Osteoblast (primary cell): Measurements from ENCODE around the gene PALM3. TPM values are rescaled to one million over a fixed set of nuclear protein-coding genes. Genes with fewer than 3 reads are reported as not detected.
A peak's percentile ranks its signal among the peaks of the same experiment; 100 is the strongest.

Experiments used
- DNase-seq: peaks from one replicate; pipeline ENCODE4 v3.0.0; 2011; ENCODE audit warnings: low spot score, mixed read lengths; ENCODE audit not compliant: insufficient read length; ENCODE audit errors: missing footprints
- H2AFZ ChIP-seq: 2 replicates; pipeline ENCODE4 v1.6.0; 2011; ENCODE audit warnings: mild to moderate bottlenecking, low read length
- H3K27ac ChIP-seq: 2 replicates; pipeline ENCODE4 v1.5.1; 2011; ENCODE audit warnings: mild to moderate bottlenecking, low read depth, low read length, moderate library complexity
- H3K27me3 ChIP-seq: 2 replicates; pipeline ENCODE4 v1.6.0; 2012; ENCODE audit warnings: mild to moderate bottlenecking, control low read depth, inconsistent platforms, low read length, moderate library complexity; ENCODE audit not compliant: insufficient read depth
- H3K36me3 ChIP-seq: 2 replicates; pipeline ENCODE4 v1.5.1; 2011; ENCODE audit warnings: mild to moderate bottlenecking, low read length, control low read depth, moderate library complexity; ENCODE audit not compliant: insufficient read depth
- H3K4me1 ChIP-seq: 2 replicates; pipeline ENCODE4 v1.5.1; 2011; ENCODE audit warnings: mild to moderate bottlenecking, low read length, control low read depth, moderate library complexity; ENCODE audit not compliant: insufficient read depth
- H3K4me2 ChIP-seq: 2 replicates; pipeline ENCODE4 v1.6.0; 2011; ENCODE audit warnings: mild to moderate bottlenecking, low read length; ENCODE audit not compliant: insufficient read depth
- H3K4me3 ChIP-seq: fragments of 200-600 bp; sonication (generic); 3 replicates; pipeline ENCODE4 v1.5.1; 2012; ENCODE audit warnings: mild to moderate bottlenecking, low read length, inconsistent platforms; ENCODE audit not compliant: insufficient read depth
- H3K79me2 ChIP-seq: 2 replicates; pipeline ENCODE4 v1.6.0; 2012; ENCODE audit warnings: mild to moderate bottlenecking, low read length, control low read depth, inconsistent platforms; ENCODE audit not compliant: insufficient read depth
- H3K9me3 ChIP-seq: 2 replicates; pipeline ENCODE4 v1.5.1; 2011; ENCODE audit warnings: low read depth, low read length, control low read depth
- H4K20me1 ChIP-seq: 2 replicates; pipeline ENCODE4 v1.6.0; 2012; ENCODE audit warnings: mild to moderate bottlenecking, low read length, control low read depth; ENCODE audit not compliant: insufficient read depth
- total RNA-seq: library from RNA; depleted of rRNA; stranded (reverse); fragments of >200 nt; gene quantifications from 2 replicates; pipeline ENCODE4 v1.2.3, GENCODE V29; 2012
- TF ChIP-seq, protein P1 (sequence below): IDR thresholded peaks from 2 replicates; pipeline ENCODE4 v1.5.1; 2011; ENCODE audit warnings: mild to moderate bottlenecking, low read depth, low read length, moderate library complexity; ENCODE audit errors: extremely low read depth

The PALM3 gene
- total RNA-seq, 1 donor, result not detected

DNA sequence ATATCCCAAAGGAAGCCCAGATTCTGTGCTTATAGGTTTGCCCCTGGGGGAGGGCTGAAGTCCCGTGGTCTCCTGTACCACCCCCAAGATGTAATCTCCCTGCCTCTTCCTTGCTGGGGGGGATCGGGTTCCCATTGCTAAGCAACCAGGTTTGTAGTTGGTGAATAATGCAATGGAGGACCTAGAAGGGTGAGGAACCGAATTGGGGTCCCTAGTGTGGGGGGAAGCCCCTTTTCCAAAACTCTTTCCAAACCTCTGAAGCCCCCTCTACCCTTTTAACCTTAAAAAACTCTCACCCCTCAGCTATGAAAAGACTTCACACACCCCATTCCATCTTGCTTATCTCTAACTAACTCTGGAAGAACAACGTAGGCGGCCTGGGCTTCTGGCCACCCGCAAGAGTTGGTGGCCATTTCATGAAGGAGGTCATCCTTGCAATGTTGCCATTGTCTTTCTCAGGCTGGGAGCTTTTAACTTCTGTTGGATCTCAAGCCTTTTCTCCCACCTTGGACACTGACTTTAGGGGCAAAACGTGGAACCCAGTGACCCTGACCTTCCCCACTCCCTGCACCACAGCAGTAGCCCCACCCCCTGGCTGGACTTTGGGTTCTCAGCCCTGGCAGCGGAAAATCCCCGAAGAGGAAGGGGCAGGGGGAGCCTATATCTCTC lies 661 bp downstream of the PALM3 start:
- peaks cover 18% of the 10 kb centered on the region for H3K27me3 ChIP-seq
- no peaks in the 10 kb centered on the region for H3K4me1 ChIP-seq
- no peaks in the 10 kb centered on the region for H4K20me1 ChIP-seq
- H2AFZ ChIP-seq, result no peak overlapping the region
- DNase-seq, result peak; percentile 48
- no peak overlapping the region for H3K27ac ChIP-seq
- H3K36me3 ChIP-seq, result no peaks in the 10 kb centered on the region
- no peak overlapping the region for H3K4me3 ChIP-seq
- H3K79me2 ChIP-seq, result no peaks in the 10 kb centered on the region
- TF ChIP-seq, protein P1, sequence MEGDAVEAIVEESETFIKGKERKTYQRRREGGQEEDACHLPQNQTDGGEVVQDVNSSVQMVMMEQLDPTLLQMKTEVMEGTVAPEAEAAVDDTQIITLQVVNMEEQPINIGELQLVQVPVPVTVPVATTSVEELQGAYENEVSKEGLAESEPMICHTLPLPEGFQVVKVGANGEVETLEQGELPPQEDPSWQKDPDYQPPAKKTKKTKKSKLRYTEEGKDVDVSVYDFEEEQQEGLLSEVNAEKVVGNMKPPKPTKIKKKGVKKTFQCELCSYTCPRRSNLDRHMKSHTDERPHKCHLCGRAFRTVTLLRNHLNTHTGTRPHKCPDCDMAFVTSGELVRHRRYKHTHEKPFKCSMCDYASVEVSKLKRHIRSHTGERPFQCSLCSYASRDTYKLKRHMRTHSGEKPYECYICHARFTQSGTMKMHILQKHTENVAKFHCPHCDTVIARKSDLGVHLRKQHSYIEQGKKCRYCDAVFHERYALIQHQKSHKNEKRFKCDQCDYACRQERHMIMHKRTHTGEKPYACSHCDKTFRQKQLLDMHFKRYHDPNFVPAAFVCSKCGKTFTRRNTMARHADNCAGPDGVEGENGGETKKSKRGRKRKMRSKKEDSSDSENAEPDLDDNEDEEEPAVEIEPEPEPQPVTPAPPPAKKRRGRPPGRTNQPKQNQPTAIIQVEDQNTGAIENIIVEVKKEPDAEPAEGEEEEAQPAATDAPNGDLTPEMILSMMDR, result no peak
- no peaks in the 10 kb centered on the region for H3K9me3 ChIP-seq
- no peak overlapping the region for H3K4me2 ChIP-seq

DNA sequence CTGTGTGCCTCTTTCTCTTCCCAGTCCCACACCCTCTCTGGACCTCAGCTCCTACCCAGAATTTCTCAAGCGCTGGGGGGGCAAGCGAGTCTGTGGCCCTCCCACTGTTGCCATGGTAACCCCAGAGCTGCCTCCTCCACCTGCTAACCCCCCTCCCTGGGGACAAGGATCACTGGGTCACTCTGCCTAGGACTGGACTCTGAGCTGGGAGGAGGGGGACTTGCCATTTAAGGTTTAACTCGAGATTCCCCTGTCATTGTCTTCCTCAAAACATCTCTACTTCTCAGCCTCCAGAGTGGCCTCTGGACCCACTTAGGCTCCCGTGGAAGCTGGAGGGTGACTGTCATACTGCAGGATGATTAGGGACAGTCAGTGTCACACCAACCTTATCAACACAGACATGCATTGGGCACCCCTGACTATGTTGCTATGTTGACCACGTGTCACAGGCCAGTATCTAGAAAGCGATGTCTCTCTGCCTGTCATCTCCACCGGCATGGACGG lies 2.2 kb downstream of the PALM3 start:
- Histone ChIP-seq H3K27me3 (peaks cover 18% of the 10 kb centered on the region), H3K4me1 (no peaks in the 10 kb centered on the region), H3K4me2 (no peak overlapping the region), H3K4me3 (no peak overlapping the region), H3K27ac (no peak overlapping the region), H3K36me3 (no peaks in the 10 kb centered on the region), H3K79me2 (no peaks in the 10 kb centered on the region), H4K20me1 (no peaks in the 10 kb centered on the region), H3K9me3 (no peaks in the 10 kb centered on the region), H2AFZ (no peak overlapping the region)
- TF ChIP-seq, protein P1, result no peak
- DNase-seq, result peak; percentile 64

DNA sequence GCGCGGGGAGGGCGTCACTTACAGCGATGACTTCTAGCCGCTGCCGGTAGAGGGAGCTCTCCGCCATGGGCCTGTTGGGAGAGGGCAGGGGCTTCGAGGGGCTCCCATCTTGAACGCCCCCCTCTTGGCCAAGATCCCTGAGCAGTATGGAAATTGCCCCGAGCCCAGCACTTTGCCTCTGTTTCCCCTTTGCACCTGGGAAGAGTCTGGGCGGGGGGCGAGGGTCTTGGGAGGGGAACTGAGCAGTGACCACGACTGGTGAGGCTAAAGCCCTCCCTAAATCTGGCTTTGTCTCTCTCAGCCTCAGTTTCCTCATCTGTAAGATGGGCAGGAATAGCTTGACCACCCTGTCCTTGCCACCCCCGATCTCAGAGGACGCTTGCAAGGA lies 2.8 kb downstream of the PALM3 start:
- no peak overlapping the region for H3K4me2 ChIP-seq
- no peaks in the 10 kb centered on the region for H3K9me3 ChIP-seq
- no peak overlapping the region for H3K4me3 ChIP-seq
- no peak overlapping the region for H2AFZ ChIP-seq
- H3K27me3 ChIP-seq, result peaks cover 18% of the 10 kb centered on the region
- no peaks in the 10 kb centered on the region for H3K36me3 ChIP-seq
- no peaks in the 10 kb centered on the region for H4K20me1 ChIP-seq
- TF ChIP-seq, protein P1, result peak; percentile 63
- peak; percentile 85 for DNase-seq
- no peaks in the 10 kb centered on the region for H3K4me1 ChIP-seq
- no peak overlapping the region for H3K27ac ChIP-seq
- H3K79me2 ChIP-seq, result no peaks in the 10 kb centered on the region

DNA sequence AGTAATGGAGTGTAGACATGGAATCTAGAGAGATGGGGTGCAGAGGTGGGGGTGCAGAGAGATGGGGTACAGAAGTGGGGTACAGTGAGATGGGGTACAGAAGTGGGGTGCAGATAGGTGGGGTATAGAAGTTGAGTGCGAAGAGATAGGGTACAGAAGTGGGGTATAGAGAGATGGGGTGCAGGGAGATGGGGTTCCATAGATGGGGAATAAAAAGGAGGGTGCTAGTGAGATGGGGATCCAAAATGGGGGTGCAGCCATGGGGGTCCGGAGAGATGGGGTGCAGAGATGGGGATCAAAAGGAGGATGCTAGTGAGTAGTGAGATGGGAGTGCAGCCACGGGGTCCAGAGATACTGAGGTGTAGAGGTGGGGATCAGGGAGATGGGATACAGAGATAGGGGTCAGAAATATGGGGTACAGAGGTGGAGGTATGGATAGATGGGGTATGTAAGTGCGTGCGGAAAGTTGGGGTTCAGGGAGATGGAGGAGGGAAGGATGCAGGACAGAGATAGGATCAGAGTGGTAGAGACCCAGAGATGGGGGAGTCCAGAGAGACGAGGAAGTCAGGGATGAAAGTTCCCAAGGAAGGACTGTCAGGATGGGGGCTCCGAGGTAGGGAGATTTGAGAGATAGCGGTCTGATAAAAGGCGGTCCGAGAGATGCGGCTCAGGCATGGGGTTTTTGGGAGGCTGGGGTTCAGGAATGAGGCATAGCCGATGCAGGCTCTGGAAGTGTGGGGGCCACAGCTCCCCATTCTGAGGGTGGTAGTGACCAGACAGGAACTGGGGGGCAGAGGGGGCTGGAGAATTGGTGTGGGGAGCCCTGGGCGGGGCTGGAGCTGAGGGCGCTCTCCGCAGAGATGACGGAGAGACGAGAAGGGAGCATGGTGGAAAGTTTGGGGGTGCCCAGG lies 3.4 kb downstream of the PALM3 start:
- Histone ChIP-seq H2AFZ (no peak overlapping the region), H4K20me1 (no peaks in the 10 kb centered on the region), H3K9me3 (no peaks in the 10 kb centered on the region), H3K27ac (no peak overlapping the region), H3K36me3 (no peaks in the 10 kb centered on the region), H3K4me3 (no peak overlapping the region), H3K4me1 (no peaks in the 10 kb centered on the region), H3K4me2 (peak overlapping the region; percentile 51), H3K79me2 (no peaks in the 10 kb centered on the region), H3K27me3 (peaks cover 18% of the 10 kb centered on the region)
- TF ChIP-seq, protein P1, result no peak
- DNase-seq, result peak; percentile 58
